GM12801 (cell line): ENCODE measurements around the gene MYADML2.

Source experiments
- TF ChIP-seq, protein P1 (sequence below): IDR thresholded peaks from one replicate; pipeline ENCODE4 v1.5.1; 2011; ENCODE audit warnings: control low read depth; ENCODE audit not compliant: insufficient read length; ENCODE audit errors: extremely low read depth

Gene MYADML2

DNA sequence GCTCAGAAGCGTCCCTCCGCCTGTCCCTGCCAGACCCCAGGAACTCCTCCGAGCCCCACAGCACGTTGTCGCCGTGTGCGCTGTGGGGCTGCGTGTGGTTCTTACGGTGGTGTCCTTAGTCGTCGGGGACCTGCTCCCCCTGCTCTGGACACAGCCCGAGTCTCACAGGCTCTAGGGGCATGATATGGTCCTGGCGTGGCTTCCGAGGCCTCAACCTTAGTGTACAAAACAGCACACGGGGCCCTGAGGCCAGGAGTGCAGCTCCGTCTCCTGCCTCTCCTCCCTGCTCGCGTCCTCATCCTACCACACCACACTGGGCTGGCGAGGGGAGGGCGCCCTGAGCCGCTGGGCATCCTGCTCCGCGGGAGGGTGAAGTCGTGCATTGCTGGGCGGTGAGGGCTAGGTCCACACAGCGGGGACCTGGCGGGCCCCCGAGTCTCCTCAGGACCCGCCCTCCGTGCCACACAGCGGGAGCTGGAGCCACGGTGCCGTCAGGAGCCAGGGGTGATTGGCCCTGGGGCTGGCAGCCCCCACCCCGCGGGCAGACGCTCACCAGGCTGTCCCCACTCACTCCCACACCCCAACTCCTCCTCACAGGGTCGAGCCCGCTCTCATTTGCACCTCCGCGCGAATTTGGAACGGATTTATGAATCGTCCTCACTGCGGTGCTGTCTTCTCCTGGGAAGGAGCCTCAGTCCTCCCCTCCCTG, 18.3 kb downstream of the MYADML2 start:
- TF ChIP-seq, protein P1, sequence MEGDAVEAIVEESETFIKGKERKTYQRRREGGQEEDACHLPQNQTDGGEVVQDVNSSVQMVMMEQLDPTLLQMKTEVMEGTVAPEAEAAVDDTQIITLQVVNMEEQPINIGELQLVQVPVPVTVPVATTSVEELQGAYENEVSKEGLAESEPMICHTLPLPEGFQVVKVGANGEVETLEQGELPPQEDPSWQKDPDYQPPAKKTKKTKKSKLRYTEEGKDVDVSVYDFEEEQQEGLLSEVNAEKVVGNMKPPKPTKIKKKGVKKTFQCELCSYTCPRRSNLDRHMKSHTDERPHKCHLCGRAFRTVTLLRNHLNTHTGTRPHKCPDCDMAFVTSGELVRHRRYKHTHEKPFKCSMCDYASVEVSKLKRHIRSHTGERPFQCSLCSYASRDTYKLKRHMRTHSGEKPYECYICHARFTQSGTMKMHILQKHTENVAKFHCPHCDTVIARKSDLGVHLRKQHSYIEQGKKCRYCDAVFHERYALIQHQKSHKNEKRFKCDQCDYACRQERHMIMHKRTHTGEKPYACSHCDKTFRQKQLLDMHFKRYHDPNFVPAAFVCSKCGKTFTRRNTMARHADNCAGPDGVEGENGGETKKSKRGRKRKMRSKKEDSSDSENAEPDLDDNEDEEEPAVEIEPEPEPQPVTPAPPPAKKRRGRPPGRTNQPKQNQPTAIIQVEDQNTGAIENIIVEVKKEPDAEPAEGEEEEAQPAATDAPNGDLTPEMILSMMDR: no peak

DNA sequence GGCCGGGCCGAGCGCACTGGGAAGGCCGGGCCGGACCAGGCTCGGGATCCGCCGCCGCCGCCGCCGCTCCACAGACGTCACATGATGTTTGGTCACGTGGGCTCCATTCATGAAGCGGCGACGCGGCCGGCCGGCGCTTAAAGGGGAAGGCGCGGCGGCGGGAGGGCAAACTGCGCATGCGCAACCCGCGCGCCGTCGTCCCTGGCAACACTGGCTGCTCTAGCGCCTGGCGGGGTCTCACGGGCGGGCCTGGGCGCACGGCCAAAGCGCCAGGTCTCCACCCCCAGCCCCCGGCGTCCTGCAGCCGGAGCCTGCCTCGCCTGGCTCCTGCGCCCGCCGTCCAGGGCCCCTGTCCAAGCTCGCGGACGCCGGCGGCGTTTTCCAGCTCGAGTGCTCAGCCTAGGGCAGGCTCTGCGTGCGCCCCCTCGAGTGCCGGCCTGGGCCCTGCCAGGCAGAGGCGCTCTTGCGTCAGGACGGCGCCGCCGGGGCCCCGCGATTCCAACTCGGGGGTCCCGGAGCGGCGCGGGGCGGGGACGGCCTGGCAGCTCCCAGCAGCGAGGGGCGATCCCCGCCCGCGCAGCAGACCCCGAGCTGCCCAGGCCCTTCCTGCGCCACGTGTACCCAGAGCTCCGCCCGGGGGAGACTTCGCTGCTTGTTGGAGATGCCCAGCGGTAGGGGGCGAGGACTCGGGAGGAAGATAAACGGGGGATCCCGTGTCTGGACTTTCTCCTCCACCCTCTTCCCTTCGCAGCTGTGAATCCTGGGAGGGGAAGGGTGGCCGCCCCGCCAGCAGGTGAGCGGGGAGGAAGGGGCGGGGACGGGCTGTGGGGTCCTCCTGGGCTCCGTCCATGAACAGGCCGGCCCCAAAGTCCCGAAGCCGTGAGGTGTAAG, 19.1 kb downstream of the MYADML2 start, which contains the start of gene MAFG:
MAFG (minus strand) TSS at position 83 of the 891 bp plus-strand sequence. CDS start 4,550 bp downstream, outside the sequence.
- TF ChIP-seq, protein P1: no peak

DNA sequence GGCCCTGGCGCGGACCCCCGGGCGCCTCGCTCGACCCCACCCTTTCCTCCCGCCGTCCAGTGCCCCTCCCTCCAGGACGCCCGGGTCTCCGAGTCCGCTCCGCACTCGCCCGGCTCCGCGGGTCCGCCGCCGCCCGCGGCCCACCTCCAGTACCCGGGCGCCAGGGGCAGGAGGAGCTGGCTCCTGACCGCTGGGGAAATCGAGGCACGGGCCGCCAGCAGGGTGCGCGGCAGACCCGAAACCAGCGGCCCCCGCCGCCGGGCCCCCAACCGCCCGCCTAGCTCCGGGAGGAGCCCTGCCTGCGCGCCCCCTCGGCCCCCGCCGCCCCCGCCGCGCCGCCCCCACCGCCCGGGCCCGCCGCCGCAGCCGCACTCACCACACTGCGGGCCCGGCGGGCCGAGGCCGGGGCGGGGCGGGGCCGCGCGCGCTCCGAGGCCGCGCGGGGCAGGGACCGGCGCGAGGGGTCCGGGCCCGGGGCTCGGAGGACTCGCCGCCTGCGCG, 19.8 kb downstream of the MYADML2 start:
- TF ChIP-seq, protein P1: no peak

DNA sequence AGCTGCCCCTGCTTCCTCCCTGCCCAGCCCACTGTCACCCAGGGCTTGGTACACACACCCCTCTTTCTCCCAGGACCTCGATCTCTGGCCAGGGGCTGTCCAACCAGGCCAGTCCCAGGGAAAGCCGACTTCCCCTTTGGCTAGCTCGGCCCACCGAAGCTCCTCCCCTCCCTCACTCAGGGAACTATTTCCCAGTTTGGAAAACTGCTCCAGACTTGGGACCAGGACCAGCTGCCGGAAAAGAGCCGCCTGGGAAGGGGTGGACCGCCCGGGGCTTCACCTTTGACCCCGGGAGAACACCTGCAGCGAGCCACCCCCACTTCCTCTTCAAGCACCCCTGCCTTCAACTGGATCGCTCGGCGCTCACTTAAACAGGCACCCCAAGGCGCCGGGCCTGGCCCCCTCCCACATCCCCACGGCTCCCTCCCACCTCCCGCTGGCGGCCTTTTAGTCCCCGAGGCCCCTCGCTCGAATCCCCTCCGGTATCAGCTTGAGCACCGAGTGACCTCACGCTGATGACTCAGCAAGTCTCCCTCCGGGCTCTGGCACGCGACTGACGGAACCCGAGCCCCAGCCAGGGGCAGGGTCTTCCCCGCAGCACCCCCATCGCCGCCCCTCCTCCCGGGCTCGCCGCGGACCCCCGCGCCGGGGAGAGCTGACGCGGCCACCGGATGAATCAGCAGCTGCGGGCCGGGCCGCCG, 20.4 kb downstream of the MYADML2 start:
- TF ChIP-seq, protein P1: no peak

DNA sequence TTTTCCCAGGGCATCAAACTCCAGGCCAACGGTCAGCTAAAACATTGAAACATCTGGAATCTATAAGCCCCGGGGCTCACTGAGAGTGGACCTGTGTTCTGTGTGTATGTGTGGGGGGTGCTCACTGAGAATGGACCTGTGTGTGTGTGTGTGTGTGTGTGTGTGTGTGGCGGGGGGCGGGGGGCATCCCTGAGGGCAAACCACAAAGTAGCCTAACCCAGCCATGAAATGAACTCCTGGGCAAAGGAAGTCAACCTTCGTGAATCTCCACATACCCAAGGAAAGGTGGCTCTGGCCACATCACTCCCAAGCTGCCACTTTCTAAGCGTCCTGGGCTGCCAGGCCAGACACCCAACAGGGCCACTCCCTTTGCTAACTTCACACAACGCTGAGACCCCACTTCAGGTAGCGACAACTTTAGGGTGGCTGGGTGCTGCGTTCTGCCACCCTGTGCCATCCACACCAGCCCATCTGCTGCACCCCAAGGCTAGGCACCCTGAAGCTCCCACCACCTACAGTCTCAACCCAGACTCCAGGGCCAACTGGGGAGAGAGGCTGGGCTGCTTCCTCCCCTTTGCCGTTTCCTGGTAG, 21.1 kb downstream of the MYADML2 start:
- TF ChIP-seq, protein P1: no peak

DNA sequence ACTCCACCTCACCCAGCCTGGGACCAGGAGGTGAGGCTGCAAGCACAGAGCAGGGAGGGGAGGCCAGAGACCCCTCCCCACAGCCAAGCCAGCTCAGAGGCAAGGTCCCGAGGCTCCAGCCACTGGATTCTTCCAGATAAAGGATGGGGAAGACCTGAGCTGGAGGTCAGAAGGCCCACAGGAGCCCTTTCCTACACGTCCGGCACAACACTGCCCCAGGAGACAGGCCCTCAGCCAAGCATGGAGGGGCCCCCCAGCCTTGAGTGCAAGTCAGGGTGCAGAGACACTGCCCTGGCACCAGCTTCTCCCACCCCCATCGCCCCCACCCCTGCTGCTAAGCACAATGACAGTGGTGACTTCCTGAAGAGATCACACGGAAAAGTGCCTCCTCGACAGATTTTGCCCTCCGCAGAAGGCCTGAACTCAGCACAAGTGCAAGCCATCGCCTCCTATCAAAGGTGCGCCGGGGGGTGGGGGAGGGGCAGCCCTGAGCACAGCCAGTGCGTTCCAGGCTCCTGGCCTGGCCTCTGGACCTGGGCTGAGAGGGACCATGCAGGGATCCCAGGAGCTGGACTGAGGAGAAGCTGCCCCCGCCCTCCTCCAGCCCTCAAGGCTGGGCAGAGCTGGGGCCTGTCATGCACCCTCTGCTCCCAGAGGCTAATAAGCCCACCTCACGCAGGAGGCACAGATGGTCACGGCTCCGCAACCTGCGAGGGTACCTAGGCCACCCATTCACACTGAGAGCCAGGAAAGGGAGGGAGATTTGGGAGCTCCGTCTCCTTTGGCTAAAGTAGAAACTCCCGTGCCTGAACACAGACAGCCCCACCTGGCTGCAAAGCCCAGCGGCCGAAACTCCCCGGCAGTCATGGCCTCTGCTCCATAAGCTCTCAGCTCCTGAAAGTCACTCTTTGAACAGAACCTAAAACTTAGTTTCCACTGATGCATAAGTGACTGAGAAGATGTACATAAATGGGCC, 22.2 kb downstream of the MYADML2 start:
- TF ChIP-seq, protein P1: no peak
